Left ventricle myocardium inferior (tissue), 1 donor: ENCODE results near the gene LMCD1. TPM values are rescaled to one million over a fixed set of nuclear protein-coding genes. Genes with fewer than 3 reads are reported as not detected.

Experiments
- DNase-seq: peaks from one replicate; pipeline ENCODE4 v3.0.0-alpha.2; 2020
- H3K27ac ChIP-seq: fragments of 200-600 bp; replicated peaks from 2 replicates; pipeline ENCODE4 v1.8.0; 2021
- H3K27me3 ChIP-seq: fragments of 200-600 bp; 2 replicates; pipeline ENCODE4 v1.8.0; 2021; ENCODE audit warnings: low read depth
- H3K36me3 ChIP-seq: fragments of 200-600 bp; 2 replicates; pipeline ENCODE4 v1.8.0; 2021
- H3K4me1 ChIP-seq: fragments of 200-600 bp; 2 replicates; pipeline ENCODE4 v1.8.0; 2021
- H3K4me3 ChIP-seq: fragments of 200-600 bp; 2 replicates; pipeline ENCODE4 v1.8.0; 2021; ENCODE audit warnings: mild to moderate bottlenecking, moderate library complexity
- H3K9me3 ChIP-seq: fragments of 200-600 bp; replicated peaks from 2 replicates; pipeline ENCODE4 v1.8.0; 2021
- intact Hi-C: fragments of 100-400 bp; cut with micrococcal nuclease; formaldehyde crosslinking; loops from one replicate; pipeline ENCODE4 v1.11.0; 2022
- total RNA-seq: library from RNA; stranded (reverse); fragmentation: NEBNext Ultra II Directional; extraction: Animal tissue kit (Norgen Biotek cat#: 25700); gene quantifications from one replicate; pipeline ENCODE4 v1.2.1, GENCODE V29; 2021
- TF ChIP-seq, protein P1 (sequence below): fragments of 200-600 bp; IDR thresholded peaks from 2 replicates; pipeline ENCODE4 v1.8.0; 2021; ENCODE audit warnings: antibody characterized with exemption, mild to moderate bottlenecking, borderline replicate concordance
- donor health status: DM: no; HTN: yes; CAD: no; lungs with severe emphysema.

LMCD1 gene
- total RNA-seq, 1 donor from 2014 or later, result 72.9 TPM

DNA sequence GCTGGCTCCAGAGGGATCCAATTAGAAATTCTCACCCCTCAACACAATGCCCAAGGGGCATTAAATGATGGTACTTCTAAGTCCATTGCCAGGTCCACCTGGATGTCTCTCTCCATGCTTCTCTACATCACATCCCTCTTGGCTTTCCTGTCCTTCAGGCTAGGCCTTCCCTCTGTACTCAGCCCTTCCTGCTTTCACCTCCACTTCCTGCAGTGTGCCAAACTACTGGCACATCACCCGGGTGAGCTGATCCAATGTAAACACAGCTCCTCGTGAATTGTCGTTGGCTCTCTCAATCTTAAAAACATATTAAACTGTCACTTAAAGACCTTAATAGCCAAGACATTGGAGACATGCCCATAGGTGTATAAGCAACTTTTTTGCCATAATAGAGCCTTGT, 4.0 kb downstream of the LMCD1 start:
- TF ChIP-seq, protein P1, sequence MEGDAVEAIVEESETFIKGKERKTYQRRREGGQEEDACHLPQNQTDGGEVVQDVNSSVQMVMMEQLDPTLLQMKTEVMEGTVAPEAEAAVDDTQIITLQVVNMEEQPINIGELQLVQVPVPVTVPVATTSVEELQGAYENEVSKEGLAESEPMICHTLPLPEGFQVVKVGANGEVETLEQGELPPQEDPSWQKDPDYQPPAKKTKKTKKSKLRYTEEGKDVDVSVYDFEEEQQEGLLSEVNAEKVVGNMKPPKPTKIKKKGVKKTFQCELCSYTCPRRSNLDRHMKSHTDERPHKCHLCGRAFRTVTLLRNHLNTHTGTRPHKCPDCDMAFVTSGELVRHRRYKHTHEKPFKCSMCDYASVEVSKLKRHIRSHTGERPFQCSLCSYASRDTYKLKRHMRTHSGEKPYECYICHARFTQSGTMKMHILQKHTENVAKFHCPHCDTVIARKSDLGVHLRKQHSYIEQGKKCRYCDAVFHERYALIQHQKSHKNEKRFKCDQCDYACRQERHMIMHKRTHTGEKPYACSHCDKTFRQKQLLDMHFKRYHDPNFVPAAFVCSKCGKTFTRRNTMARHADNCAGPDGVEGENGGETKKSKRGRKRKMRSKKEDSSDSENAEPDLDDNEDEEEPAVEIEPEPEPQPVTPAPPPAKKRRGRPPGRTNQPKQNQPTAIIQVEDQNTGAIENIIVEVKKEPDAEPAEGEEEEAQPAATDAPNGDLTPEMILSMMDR, result no peak
- H3K9me3 ChIP-seq, result no peaks in the 10 kb centered on the region
- H3K27ac ChIP-seq, result peak overlapping the region; percentile 87
- intact Hi-C loops, result no loop called here
- DNase-seq, result no peak
- peaks cover 86% of the 10 kb centered on the region for H3K4me1 ChIP-seq
- H3K36me3 ChIP-seq, result peaks cover under 1% of the 10 kb centered on the region
- no peaks in the 10 kb centered on the region for H3K27me3 ChIP-seq
- peak overlapping the region; percentile 67 for H3K4me3 ChIP-seq

DNA sequence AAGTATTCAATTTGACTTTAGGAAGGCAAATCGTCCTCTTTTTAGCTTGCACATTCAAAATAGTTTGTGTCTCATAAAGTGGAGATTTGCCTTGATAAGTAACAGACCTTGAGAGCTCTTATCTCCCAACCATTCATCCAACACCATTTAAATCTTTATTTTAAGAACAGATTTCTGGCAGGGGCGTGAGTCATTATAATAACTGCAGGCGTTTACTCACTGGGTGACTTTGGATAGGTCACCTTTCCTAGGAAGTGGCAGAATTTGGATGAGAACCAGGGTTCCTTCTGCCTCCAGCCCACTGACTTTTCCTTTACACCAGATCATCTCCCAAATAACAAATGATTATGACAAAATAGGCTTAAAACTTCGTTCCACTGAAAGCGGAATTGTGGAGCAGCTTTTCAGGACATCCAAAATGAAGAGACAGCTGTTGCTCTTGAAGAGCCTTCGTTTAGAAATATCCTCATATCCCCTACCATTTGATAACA, 5.0 kb downstream of the LMCD1 start:
- H3K27me3 ChIP-seq, result no peaks in the 10 kb centered on the region
- H3K9me3 ChIP-seq, result no peaks in the 10 kb centered on the region
- no peak for DNase-seq
- H3K36me3 ChIP-seq, result peaks cover 10% of the 10 kb centered on the region
- peak overlapping the region; percentile 87 for H3K27ac ChIP-seq
- TF ChIP-seq, protein P1, result no peak
- peaks cover 87% of the 10 kb centered on the region for H3K4me1 ChIP-seq
- H3K4me3 ChIP-seq, result peak overlapping the region; percentile 67
- intact Hi-C loops, result no loop called here

DNA sequence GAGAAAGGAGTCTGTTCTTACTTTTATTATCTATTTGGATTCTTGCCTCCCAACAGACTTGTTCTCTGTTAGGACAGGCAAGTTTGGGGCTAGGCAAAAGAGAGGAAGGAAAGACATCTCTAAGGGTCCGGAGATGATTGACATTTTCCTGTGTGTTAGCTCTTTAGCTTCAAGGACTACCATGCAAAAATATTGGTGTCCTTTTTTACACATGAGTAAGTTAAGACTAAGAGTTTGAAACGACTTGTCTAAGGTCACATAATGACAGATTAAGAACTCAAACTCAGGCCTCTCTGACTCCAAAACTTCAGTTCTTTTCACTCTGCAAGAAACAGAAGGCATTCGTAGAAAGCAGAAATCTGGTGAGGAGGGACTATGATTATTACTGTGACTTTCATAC, 5.9 kb downstream of the LMCD1 start:
- Histone ChIP-seq H3K36me3 (peaks cover 13% of the 10 kb centered on the region), H3K4me1 (peaks cover 86% of the 10 kb centered on the region), H3K27ac (peak overlapping the region; percentile 87), H3K27me3 (no peaks in the 10 kb centered on the region), H3K9me3 (no peaks in the 10 kb centered on the region), H3K4me3 (peak overlapping the region; percentile 67)
- TF ChIP-seq, protein P1, result no peak
- DNase-seq, result no peak
- intact Hi-C loops, result no loop called here

DNA sequence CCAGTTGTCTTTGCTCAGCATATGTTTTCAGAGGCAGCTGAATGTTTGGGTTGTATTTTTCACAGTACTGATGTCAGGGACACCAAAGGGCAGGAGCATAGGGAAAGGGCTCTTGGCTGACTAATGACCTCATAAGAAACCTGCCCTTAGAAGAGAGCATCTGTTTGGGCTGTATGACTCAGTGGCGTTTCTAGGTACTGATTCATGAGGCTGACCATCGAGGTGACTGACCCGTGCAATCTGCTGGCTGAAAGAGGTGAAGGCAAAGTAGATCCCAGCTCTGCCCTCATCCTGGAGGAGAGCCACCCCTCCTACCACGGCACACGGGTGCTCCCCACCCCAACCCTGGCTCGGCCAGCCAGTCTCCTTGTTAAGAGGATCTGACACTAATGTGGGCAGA, 8.3 kb downstream of the LMCD1 start:
- H3K9me3 ChIP-seq, result no peaks in the 10 kb centered on the region
- DNase-seq, result no peak
- peaks cover 32% of the 10 kb centered on the region for H3K36me3 ChIP-seq
- H3K27me3 ChIP-seq, result no peaks in the 10 kb centered on the region
- intact Hi-C loops, result no loop called here
- TF ChIP-seq, protein P1, result no peak
- no peak overlapping the region for H3K4me3 ChIP-seq
- peaks cover 64% of the 10 kb centered on the region for H3K4me1 ChIP-seq
- no peak overlapping the region for H3K27ac ChIP-seq

DNA sequence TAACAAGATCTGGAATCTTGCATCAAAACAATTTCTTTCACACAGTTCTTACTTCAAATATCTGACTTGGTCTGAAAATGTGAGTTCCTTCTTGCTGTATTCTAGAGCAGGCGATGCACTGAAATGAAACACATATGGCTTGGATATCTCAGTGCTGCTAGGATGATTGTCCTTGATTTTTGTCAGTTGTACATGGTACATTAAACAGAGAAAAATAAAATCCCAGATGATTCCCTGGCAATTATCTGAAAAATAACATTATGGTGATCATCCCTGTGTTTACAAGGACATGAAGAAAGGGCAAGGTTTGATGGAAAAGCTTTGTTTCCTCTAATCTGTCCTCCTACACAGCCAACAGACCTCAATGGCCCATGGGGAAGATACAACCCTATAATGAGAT, 10.6 kb downstream of the LMCD1 start:
- TF ChIP-seq, protein P1, result no peak
- no peak for DNase-seq
- intact Hi-C loops, result no loop called here
- H3K27me3 ChIP-seq, result no peaks in the 10 kb centered on the region
- H3K27ac ChIP-seq, result no peak overlapping the region
- H3K36me3 ChIP-seq, result peaks cover 32% of the 10 kb centered on the region
- no peak overlapping the region for H3K4me3 ChIP-seq
- no peaks in the 10 kb centered on the region for H3K9me3 ChIP-seq
- peaks cover 63% of the 10 kb centered on the region for H3K4me1 ChIP-seq
